ENCODE data around the gene NFAT5.

The NFAT5 gene

GRCh38 chr16:69741519-69741918, 175.8 kb downstream of the NFAT5 start:
- DNase-seq (ENCODE audit: low spot score), result no peak

DNA sequence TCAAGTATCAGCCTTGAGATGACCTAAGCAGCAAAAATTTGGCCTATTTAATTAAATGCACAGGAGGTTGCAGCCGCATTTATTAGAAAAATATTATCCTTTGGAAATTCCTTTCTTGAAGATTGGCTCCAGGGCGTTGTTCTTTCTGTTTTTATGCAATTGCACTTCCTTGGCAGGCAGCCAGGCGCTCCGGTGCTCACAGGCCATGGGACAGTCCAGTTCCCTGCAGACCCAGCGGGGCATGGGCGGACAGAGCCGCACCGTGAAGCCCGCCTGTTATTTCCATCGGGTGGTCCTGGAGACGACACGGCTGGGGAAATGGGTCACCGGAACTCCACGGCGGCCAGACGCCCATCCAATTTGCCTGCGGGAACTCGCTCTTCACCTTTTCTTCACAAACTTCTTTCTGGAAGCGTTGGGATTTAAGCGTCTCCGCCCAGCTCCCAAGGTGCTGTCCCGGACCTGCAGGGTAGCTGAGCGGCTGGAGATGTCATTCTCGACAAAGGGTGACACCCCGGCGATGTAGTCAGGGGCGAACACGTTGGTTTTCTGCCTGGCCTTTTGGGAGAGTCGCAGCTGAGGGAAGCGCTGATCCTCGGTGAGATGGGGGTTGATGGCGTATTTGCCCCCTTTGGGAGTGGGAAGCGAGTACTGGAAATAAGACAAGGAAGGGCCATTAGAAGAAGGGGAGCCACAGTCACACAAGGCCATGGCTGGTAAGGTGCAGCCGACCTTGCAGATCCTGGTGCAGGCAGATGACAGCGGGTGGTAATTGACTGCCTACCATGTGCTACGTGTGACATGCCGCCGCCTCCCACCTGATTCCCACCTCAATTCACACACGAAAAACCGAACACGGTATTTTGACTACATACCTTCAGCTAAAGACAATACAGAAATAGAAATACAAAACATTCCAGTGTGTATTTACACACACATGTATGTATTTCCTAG, 176.5 kb downstream of the NFAT5 start:
- DNase-seq (ENCODE audit: low spot score), result no peak

GRCh38 chr16:69744363-69745231, 178.8 kb downstream of the NFAT5 start:
- DNase-seq (ENCODE audit: low spot score), result no peak

DNA sequence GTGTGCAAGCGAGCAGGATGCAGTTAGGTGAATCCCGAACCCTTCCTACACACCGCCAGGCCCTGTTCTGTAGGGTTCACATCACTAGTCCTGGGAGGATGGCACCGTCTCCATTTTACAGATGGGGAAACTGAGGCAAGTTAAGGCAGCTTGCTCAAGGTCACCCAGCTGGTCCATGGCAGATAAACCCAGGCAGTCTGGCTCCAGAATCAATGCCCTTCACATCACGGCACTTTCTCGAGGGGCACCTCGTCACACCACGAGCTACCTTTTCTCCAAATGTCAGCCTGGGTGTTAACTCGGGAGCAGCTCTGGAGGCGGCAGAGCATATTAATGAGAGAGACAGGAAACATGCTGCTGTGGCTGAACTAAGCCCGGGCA, 179.5 kb downstream of the NFAT5 start:
- no peak for DNase-seq (ENCODE audit: low spot score)

GRCh38 chr16:69745959-69746358, 180.2 kb downstream of the NFAT5 start:
- DNase-seq (ENCODE audit: low spot score), result no peak

DNA sequence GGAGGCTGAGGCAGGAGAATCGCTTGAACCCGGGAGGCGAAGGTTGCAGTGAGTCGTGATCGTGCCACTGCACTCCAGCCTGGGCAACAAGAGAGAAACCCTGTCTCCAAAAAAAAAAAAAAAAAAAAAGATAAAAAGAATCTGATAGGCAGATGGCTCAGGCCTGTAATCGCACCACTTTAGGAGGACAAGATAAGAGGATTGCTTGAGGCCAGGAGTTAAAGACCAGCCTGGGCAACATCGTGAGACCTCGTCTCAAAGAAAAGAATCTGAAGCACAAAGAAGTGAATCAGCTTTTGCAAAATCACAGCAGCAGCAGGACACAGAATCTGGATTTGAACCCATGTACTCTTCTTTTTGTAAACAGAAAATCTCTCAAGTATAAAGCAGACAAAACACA, 181.3 kb downstream of the NFAT5 start:
- DNase-seq (ENCODE audit: low spot score), result no peak

GRCh38 chr16:69748694-69749345, 183.1 kb downstream of the NFAT5 start:
- DNase-seq (ENCODE audit: low spot score), result no peak

DNA sequence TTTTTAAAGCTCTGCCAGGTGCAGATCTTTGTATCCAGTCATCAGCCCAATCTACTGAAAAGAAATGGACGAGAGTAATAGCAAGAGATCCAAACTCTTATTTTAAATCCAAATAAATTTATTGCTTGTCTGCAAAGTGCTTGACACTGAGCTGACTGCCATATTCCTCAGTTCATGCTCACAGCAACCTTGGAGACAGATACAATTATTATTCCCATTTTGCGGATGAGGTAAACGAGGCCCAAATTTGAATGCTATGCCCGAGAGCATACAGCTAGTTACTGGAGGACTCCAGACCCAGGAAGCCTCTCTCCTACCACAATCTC, 188.3 kb downstream of the NFAT5 start:
- no peak for DNase-seq (ENCODE audit: low spot score)
